PC-3 (cell line): ENCODE measurements around the gene ABCA2.

Experiments
- EZH2phosphoT487 ChIP-seq: fragments of 300-600 bp; sonication (generic); IDR thresholded peaks from 2 replicates; pipeline ENCODE4 v1.6.1; 2018; ENCODE audit warnings: mild to moderate bottlenecking, antibody characterized with exemption, low read length, borderline replicate concordance
- TF ChIP-seq, protein P1 (sequence below): fragments of 300-600 bp; sonication (generic); conservative IDR thresholded peaks from 2 replicates; pipeline ENCODE4 v1.5.1; 2017; ENCODE audit warnings: antibody characterized with exemption, low read depth, mild to moderate bottlenecking, low read length

DNA sequence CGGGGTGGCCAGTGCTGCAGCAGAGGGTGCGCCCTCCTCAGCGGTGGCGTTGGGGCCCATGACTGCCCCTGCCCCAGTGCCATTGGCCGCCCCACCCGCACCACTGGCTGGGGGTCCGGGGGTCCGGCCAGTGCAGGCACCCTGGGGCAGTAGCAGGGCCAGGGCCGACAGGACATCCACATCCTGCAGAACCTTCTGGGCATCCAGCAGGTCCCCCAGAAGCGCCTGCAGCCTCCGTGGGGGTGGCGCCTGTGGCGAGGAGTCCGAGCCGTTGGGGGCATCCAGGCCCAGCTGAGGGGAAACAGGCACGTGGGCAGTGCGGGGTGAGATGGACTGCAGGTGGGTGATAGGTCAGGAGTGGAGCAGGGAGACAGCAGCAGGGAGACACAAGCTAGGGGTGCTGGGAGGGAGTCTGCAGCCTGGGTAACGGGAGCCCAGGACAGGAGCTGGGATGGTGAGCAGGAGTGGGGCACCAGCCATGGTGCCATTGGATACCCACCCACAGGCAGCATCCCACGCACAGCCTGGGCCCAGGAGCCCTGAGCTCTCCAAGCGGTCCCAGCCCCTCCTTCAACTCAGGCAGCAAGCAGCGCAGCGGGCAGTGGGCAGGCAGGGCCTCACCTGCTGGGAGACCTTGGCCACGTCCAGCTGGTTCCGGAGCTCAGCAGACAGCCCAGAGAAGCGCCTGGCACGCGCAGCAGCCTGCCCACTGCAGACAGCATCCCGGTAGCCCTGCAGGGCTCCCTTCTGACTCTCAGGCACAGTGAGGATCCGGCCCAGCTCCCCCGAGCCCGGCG is 7.1 kb downstream of the ABCA2 start:
- TF ChIP-seq, protein P1, sequence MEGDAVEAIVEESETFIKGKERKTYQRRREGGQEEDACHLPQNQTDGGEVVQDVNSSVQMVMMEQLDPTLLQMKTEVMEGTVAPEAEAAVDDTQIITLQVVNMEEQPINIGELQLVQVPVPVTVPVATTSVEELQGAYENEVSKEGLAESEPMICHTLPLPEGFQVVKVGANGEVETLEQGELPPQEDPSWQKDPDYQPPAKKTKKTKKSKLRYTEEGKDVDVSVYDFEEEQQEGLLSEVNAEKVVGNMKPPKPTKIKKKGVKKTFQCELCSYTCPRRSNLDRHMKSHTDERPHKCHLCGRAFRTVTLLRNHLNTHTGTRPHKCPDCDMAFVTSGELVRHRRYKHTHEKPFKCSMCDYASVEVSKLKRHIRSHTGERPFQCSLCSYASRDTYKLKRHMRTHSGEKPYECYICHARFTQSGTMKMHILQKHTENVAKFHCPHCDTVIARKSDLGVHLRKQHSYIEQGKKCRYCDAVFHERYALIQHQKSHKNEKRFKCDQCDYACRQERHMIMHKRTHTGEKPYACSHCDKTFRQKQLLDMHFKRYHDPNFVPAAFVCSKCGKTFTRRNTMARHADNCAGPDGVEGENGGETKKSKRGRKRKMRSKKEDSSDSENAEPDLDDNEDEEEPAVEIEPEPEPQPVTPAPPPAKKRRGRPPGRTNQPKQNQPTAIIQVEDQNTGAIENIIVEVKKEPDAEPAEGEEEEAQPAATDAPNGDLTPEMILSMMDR: no peak
- no peak for TF ChIP-seq EZH2phosphoT487
